NOMO-1 (cell line): Measurements from ENCODE around the gene RRP36.

Experiments used
- DNase-seq, 2 experiments: peaks; one replicate each; lab custom pipeline; 2025; ENCODE audit not compliant: unreplicated experiment in 2 of 2; lab: John Stamatoyannopoulos, UW

The RRP36 gene

DNA sequence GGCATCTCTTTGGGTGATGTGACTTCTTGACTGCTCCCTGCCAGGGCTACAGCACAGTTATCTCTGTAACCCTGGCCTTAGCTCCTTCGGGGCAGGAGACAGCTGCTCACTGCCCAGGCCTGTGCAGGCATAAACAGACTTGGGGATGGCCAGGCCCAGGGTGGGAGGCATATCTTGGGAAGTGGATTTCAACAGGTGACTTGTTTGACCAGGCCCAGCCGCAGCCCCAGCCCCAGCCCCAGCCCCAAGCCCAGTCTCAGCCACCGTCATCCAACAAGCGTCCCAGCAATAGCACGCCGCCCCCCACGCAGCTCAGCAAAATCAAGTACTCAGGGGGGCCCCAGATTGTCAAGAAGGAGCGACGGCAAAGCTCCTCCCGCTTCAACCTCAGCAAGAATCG lies 15.2 kb upstream of the RRP36 start:
- DNase-seq, result no peak

DNA sequence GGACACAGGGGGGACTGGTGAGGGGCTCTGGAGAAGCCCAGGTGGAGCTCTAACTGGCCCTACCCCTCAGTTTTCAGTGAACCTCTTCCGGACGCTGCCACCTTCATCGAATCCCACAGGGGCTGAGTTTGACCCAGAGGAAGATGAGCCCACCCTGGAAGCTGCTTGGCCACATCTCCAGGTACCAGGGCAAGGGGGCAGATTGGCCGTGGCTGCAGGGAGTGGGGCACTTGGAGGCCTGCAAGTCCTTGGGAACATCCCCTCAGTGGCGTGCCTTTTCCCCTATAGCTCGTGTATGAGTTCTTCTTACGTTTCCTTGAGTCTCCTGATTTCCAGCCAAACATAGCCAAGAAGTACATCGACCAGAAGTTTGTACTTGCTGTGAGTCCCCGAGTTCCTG lies 14.3 kb upstream of the RRP36 start:
- DNase-seq, result no peak

DNA sequence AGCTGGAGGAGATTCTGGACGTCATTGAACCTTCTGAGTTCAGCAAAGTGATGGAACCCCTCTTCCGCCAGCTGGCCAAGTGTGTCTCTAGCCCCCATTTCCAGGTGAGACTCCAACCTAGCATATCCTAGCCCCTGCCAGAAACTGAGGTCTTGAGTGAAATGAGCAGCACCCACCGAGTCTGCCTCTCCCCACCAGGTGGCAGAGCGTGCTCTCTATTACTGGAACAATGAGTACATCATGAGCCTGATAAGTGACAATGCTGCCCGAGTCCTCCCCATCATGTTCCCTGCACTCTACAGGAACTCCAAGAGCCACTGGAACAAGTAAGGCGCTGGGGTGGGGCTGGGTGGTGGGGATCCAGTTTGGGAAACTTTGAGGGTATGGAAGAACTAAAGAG lies 12.3 kb upstream of the RRP36 start:
- no peak for DNase-seq

DNA sequence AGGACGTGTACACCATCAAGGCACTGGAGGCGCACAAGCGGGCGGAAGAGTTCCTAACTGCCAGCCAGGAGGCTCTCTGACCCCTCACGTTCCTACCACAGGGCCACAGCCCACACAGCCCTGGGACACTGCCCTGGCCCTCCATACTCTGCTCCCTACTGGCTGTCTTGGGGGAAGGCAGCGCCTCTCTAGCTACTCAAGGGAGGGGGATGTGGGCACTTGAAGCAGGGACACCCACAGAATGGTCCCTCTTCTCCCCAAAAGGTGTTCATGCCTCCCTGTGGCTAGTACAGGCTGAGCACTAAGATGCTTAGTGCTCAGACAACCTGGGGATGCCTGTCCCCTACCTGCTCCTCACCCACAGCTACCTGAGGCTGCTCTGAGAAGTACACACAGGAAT lies 10.2 kb upstream of the RRP36 start:
- DNase-seq, result no peak

DNA sequence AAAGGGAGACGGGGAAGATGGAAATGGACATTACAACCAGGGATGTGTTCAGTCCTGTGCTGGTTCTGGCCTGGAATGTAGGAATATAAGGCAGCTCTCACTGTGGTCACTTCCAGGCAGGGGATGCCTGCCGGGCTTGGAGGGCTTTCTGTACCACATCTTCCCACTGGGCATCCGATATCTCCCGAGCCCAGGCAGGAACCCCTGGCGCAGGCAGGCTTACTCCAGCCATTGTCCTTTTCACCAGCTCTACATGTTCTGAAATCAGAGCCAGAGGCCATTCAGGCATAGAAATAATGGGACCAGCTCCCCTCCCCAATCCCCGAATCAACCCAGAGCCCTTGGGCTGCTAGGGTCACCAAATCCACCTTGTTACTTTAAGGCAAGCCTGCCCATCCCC lies 9.1 kb upstream of the RRP36 start:
- DNase-seq, result no peak

DNA sequence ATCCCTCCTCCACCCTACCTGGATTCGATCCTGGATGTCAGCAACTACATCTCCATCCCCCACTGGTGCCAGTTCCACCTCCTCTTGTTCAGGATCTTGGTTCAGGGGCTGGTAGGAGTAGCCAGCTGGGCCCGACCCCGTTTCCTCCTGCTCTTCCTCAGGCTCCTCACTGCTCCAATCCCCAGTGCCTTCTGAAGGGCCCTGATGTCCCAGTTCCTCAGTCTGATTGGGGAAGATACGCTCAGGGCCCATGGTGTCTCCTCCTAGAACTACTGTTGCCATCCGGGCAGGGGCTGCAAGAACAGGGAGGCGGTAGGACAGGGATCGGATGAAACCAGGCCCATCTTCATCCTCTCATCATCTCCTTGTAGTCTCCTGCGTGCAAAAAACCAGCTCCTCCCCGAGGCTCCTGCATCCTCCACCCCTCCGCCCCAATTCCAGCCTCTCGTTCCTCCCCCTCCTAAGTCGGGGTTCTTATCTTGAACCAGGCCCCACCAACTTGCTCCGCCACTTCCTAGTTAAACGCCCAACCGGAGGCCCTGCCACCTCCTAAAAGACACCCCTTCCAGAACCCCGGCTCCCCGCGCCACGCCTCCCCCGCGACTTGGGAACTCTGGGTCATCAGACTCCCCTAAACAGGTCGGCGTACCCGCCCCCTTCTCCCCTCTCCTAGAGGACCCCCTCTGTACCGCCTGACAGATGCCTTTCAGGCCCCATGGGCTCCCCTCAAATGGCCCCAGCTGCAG lies 8.2 kb upstream of the RRP36 start:
- peak in 1 of 2 experiments; percentile 51 for DNase-seq

DNA sequence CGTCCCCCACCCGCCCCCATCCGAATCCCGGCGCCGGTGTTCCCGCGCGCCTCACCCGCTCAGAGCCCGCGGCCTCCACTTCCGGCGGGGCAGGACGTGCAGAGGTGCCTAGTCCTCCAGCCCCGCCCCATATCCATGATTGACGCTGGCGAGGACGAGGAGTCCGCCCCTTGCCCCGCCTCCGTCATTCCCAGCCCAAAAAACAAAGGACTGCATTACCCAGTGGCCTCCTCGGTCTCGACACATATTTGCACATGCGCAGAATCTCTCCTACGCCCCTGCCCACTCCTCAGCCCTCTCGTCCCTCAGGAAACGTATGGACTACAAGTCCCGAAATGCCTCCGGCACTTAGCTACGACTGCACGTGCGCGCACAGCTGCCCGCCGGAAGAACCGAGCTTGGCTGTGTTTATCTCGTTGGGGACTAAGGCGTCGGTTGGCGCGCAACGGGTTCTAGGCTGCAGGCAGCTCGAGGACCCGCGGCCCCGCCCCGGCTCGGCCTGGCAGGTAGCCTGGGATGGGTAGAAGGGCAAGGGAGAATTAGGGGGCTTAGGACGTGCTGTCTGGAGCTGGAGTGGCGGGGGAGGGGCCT lies 7.5 kb upstream of the RRP36 start, which contains the start of the genes KLHDC3 and MEA1:
Gene KLHDC3, plus strand, starts transcription at position 407 of the 591 bp plus-strand sequence. CDS start 2,944 bp downstream, outside the sequence.
Gene MEA1, minus strand, starts transcription at position 104 of the 591 bp plus-strand sequence. CDS start 133 bp downstream, outside the sequence.
- peak; percentile 99 to 100 for DNase-seq

DNA sequence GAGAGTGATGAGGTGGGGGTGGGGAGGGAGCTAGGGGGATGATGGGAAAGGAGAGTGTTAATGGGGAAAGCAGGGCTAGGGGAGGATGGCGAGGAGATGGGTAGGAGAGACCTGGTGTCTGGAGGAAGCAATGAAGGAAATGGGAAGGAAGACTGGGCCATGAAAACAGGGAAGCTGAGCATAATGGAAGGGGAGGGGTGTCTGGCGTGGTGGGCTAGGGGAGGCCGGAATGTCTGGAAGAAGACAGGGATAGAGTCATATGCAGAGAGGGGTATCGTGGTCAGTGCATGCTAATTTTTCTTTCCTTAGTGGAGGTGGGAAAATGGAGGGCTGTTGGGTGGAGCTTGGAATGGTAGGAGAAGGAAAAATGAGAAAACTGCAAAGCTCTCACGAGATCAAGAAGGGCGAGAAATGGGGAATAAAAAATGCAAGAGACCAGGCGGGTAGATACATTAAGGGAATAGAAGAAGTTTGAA lies 7.0 kb upstream of the RRP36 start:
- DNase-seq, result no peak

DNA sequence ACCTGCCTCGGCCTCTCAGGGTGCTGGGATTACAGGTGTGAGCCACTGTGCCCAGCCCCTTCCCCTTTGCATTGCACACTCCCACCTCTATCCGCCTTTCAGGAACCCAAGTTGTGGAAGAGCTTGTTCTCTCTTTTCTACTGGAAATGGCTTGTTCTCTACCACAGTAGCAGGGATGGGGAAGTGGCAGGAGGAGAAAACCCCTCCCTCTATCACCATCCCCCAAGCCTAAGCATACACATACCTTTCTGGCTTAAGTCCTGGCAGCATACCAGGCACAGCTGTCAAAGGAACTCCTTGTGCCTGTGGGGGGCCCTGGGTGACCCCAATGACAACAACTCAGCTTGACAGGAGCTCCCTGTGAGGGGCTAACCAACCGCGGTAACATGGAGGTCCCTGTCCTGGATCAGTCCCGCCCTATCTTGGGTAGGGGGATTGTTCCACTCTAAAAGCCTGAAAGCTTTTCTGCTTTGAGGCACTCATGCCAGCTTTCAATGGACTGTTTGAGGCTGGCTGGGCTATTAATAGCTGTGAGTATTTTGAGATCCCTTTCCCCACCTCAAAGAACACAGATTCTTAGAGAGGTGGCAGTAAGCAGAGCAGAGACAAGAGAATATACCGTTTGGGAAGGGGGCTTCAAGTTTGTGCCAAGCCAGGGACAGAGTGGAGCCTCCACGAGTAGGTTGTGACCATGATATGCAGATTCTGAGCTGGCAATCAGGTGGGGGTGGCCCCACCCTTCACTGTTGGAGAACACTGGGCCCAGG lies 5.1 kb upstream of the RRP36 start:
- no peak for DNase-seq

DNA sequence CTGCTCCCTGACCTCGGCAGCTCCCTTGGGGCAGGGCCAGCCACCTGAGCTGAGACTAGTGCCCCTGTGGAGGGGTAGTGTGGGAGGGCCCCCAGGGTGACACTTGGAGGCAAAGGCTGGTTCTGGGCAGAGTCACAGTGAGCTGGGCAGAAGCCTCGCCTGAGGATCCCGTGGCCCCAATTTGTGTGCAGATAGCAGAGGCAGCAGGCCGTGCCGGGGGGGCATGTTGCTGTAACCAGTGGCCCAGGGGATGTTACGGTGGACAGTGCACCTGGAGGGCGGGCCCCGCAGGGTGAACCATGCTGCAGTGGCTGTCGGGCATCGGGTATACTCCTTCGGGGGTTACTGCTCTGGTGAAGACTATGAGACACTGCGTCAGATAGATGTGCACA lies 4.5 kb upstream of the RRP36 start:
- no peak for DNase-seq

DNA sequence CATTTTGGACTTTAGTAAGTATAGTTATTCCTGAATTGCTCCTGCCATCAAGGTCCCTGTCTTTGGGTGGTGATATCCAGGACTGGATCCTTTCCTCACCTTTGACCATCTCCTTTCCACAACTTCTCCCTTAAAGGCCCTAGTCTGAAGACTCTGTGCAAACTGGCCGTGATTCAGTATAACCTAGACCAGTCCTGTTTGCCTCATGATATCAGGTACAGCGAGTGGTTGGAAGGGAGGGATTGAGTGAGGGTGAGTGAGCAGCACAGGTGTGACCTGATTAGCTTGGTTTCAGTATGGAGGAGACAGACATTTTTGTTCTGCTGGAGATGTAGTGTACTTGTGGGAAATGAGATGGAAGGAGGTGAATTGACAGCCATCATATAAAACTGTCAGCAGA lies 2.3 kb upstream of the RRP36 start:
- DNase-seq, result no peak

DNA sequence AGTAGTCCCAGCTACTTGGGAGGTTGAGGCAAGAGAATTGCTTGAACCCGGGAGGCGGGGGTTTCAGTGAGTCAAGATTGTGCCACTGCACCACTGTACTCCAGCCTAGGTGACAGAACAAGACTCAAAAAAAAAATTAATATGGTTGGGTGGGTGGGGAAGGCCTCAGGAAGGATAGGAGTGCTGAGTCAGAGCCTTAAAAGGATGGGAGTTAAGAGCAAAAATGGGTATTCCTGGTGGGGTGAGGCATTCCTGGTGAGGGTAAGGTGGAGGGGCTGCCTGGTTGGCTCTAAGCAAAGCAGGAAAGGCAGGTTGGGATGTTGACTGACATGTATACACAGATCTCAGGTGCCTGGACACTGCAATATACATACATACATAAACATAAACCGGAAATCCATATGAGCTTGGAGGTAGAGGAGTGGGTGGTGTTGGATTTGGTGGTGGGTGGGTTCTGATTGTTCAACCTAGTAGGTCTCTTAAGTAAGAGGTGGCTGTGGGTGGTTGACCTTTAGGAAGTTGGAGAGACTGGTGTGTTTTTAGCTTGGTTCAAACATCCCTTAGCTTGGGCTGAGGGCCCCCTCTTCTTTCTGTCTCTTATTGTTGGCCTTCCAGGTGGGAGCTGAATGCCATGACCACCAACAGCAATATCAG lies 1.2 kb upstream of the RRP36 start:
- DNase-seq, result no peak

DNA sequence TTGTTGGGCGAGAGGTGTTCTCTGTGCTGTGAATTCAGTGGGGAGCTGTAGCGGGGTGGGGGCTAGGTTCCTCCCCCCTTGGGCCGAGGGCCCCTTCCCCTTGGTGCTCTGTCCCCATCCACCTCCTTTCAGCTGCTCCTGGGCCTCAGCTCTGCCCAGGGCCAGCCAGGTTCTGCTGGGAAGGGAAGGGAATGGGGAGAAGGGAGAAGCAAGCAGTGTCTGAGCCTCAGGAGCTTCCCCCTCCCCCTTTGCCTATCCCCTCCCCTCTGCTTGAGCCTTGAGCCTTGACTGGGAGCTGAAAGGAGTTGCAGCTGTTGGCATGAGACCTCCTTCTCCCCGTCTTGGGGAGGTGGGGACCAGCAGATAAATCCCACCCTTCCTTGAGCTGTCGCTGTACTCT lies 576 bp upstream of the RRP36 start:
- no peak for DNase-seq

DNA sequence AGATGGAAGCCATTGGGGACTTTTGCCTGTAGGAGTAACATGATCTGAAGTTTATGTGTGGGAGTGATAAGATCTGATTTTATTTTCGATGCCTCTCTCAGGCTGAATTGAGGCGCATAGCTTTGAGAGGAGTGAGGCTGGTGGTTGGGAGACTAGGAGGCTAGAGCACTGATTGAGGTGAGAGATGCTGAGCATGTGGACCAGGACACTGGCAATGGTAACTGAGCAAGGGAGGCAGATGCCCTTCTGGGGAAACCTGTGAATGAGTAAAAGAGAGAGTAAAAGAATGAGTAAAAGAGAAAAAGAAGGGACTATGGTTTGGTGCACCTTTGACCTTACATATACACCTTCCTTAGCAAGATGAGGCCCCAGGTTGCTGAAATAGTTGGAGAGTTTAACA lies 3.0 kb downstream of the RRP36 start:
- no peak for DNase-seq

DNA sequence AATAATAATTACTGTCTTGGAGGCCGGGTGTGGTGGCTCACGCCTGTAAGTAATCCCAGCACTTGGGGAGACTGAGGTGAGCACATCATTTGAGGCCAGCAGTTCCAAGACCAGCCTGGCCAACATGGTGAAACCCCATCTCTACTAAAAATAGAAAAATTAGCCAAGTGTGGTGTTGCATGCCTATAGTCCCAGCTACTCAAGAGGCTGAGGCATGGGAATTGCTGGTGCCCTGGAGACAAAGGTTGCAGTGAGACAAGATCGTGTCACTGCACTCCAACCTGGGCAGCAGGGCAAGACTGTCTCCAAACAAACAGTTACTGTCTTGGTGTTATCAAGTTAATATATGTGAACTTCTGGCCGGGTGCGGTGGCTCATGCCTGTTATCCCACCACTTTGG lies 4.9 kb downstream of the RRP36 start:
- DNase-seq, result no peak

DNA sequence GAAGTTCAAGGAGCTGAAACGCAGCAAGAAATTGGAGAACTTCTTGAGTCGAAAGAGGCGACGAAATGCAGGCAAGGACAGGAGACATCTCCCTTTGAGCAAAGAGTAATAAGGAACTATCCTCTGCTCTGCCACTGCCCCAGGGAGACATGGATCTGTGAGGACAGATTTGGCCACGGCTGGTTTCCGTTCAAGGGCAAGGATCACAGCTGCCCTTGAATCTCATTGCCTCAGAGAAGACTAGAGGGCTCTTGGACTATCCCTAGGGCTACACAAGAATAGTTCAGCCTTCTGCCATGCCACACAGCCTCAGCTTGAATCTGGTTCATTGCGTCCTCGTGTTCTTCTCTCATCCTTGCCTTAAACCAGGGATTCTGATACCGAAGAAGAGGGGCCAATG lies 7.7 kb downstream of the RRP36 start:
- no peak for DNase-seq

DNA sequence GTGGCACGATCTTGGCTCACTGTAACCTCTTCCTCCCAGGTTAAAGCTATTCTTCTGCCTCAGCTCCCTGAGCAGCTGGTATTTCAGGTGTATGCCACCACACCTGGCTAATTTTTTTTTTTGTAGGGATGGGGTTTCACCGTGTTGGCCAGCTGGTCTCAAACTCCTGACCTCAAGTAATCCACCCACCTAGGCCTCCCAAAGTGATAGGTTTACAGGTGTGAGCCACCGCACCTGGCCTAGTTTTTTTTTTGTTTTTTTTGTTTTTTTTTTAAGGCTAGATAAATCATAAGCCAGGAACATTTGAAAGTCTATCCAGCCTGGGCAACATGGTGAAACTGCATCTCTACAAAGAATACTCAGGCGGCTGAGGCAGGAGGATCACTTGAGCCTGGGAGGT lies 10.9 kb downstream of the RRP36 start:
- DNase-seq, result no peak

DNA sequence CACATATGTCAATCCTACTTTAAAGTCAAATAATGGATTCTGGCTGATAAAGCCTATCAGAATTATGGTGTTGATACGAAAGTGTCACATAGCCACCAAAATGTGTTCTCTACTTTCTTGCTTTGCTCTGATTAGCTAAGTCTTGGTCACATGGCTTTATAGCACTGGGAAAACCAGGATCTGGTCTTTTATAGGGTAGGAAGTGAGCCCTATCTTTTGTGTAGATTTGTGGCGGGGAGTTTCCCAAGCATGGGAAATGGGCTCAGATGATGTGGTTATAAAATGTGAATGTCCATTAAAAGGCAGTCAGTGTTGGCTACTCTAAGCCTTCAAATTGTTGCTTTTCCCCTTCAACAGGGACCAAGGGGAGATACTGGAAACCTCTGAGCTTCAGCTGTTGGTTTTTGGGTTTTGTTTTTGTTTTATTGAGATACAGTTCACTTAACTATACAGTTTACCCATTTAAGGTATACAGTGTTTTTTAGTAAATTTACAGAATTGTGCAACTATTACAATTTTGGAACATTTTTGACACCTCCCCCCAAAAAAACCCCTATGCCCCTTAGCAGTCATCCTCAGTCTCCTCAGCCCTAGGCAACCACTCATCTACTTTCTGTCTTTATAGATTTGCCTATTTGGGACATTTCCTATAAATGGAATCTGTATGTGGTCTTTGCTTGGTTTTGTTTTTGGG lies 12.2 kb downstream of the RRP36 start:
- no peak for DNase-seq

DNA sequence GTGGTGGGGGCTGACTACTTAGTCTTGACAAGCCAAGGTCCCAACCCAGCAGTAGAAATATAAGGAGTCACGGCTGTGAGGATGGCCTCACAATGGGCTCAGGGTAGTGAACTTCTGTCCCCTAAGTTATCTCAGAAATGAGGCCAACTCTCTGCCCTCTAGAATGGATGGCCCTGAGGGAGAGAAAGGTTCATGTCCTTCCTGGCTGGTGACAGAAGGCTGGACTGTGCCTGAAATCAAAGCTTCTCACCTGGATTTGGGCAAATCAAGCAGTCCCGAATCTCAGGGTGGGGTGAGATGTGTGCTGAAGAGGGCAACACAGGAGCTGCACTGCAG lies 12.7 kb downstream of the RRP36 start:
- DNase-seq, result no peak

DNA sequence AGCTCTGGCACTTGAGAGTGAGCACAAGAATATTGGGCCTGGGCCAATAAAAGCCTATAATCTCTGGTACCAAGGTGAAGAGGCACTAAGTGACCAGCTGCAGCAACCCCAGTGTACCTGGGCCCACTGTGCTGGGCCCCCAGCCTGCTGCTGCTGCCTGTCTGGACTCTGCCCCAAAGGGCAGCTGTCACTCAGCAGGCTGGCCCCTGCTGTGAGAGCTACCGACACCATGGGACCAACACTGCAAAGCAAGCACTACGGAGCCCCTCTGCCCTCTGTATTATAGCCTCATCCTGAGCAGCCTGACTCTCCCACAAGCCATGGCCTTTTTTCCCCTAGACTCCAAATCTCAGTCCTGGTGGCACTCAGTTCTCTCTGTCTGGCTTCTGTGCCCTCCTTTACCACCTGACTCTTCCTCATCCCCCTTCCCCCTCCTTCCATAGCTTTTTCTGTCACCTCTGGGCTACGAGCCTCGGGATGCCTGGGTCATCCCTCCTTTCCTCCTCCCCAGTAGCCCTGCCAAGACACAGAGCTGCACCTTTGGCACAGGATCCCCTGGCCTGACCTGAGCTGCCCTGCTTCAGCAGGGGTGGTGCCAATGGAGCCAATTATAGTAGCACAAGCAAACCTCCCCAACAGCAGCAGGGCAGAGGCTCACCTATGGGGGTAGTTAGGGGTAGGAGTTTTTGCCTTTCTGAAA lies 14.2 kb downstream of the RRP36 start:
- no peak for DNase-seq
